ENCODE results near the gene C10orf53. TPM values are rescaled to one million over a fixed set of nuclear protein-coding genes. Genes with fewer than 3 reads are reported as not detected.

C10orf53 gene
- total RNA-seq, 3 donors from 2014 or later = not detected

- intact Hi-C loops (cut with DNase I; ENCODE audit: low total_unique reads) = no loop called here
- Histone ChIP-seq H3K4me1 (no peaks in the 10 kb centered on the region), H3K4me3 (no peak overlapping the region), H3K27ac (no peak overlapping the region), H3K36me3 (no peaks in the 10 kb centered on the region), H3K27me3 (no peaks in the 10 kb centered on the region), H3K9me3 (peaks cover 0 to 14% of the 10 kb centered on the region in 2 donors)
- TF ChIP-seq POLR2A (IDR thresholded peaks at IDR 0.05) (no peak), CTCF (IDR thresholded peaks at IDR 0.05) (no peak), POLR2AphosphoS5 (IDR thresholded peaks at IDR 0.05) (no peak)
- no peak for DNase-seq (ENCODE audit: low spot score in 2 of 2)
Observed at GRCh38 chr10:49726593-49726992, 47.1 kb downstream of the C10orf53 start.

GRCh38 chr10:49733866-49734265 is 54.4 kb downstream of the C10orf53 start:
- H3K9me3 ChIP-seq = no peaks in the 10 kb centered on the region
- no peaks in the 10 kb centered on the region for H3K4me1 ChIP-seq
- no peak for TF ChIP-seq POLR2A (IDR thresholded peaks at IDR 0.05)
- intact Hi-C loops (cut with DNase I; ENCODE audit: low total_unique reads) = no loop called here
- no peak overlapping the region for H3K27ac ChIP-seq
- H3K27me3 ChIP-seq = no peaks in the 10 kb centered on the region
- no peaks in the 10 kb centered on the region for H3K36me3 ChIP-seq
- H3K4me3 ChIP-seq = no peak overlapping the region
- no peak for DNase-seq (ENCODE audit: low spot score in 2 of 2)

GRCh38 chr10:49734676-49735075 is 55.2 kb downstream of the C10orf53 start:
- H3K9me3 ChIP-seq = no peaks in the 10 kb centered on the region
- intact Hi-C loops (cut with DNase I; ENCODE audit: low total_unique reads) = no loop called here
- H3K27me3 ChIP-seq = no peaks in the 10 kb centered on the region
- H3K36me3 ChIP-seq = no peaks in the 10 kb centered on the region
- peak in 1 of 2 donors; percentile 6 for DNase-seq (ENCODE audit: low spot score in 2 of 2)
- TF ChIP-seq POLR2AphosphoS5 (IDR thresholded peaks at IDR 0.05) = no peak
- no peak for TF ChIP-seq CTCF (IDR thresholded peaks at IDR 0.05)
- TF ChIP-seq POLR2A (IDR thresholded peaks at IDR 0.05) = no peak
- no peaks in the 10 kb centered on the region for H3K4me1 ChIP-seq
- no peak overlapping the region for H3K4me3 ChIP-seq
- no peak overlapping the region for H3K27ac ChIP-seq

- Histone ChIP-seq H3K4me1 (no peaks in the 10 kb centered on the region), H3K27ac (no peak overlapping the region), H3K27me3 (no peaks in the 10 kb centered on the region), H3K36me3 (no peaks in the 10 kb centered on the region), H3K4me3 (no peak overlapping the region), H3K9me3 (no peaks in the 10 kb centered on the region)
- intact Hi-C loops (cut with DNase I; ENCODE audit: low total_unique reads) = no loop called here
- TF ChIP-seq POLR2AphosphoS5 (IDR thresholded peaks at IDR 0.05) (no peak), POLR2A (IDR thresholded peaks at IDR 0.05) (no peak), CTCF (IDR thresholded peaks at IDR 0.05) (no peak)
- peak in 1 of 2 donors; percentile 13 for DNase-seq (ENCODE audit: low spot score in 2 of 2)
Observed at GRCh38 chr10:49735161-49735560, 55.7 kb downstream of the C10orf53 start.

- Histone ChIP-seq H3K4me1 (no peaks in the 10 kb centered on the region), H3K27me3 (no peaks in the 10 kb centered on the region), H3K4me3 (no peak overlapping the region), H3K27ac (no peak overlapping the region), H3K9me3 (no peaks in the 10 kb centered on the region), H3K36me3 (no peaks in the 10 kb centered on the region)
- DNase-seq (ENCODE audit: low spot score in 2 of 2) = peak in 1 of 2 donors; percentile 1
- TF ChIP-seq POLR2A (IDR thresholded peaks at IDR 0.05) = no peak
- TF ChIP-seq CTCF (IDR thresholded peaks at IDR 0.05) = no peak
- no peak for TF ChIP-seq POLR2AphosphoS5 (IDR thresholded peaks at IDR 0.05)
- intact Hi-C loops (cut with DNase I; ENCODE audit: low total_unique reads) = loop anchor here (2.0 kb wide), 1 partner anchor 35 kb away; no protein-coding TSS in a partner anchor
Observed at GRCh38 chr10:49735848-49736563, 56.6 kb downstream of the C10orf53 start.
